Measurements from ENCODE around the gene DOCK11. TPM values are rescaled to one million over a fixed set of nuclear protein-coding genes. Genes with fewer than 3 reads are reported as not detected.

Gene DOCK11
- polyA plus RNA-seq, 1 of the 3 experiments (the other 2 are of a cell fraction): 34.8 TPM

GRCh38 chrX:118508221-118508620, 12.6 kb downstream of the DOCK11 start:
- Histone ChIP-seq H3K27ac (ENCODE audit: low read depth in 2 of 2, low read length in 1 of 2) (no peak overlapping the region), H2AFZ (ENCODE audit: low read depth) (no peak overlapping the region), H4K20me1 (ENCODE audit: insufficient read depth) (0 out of 2 replicates have a peak, but pooled peaks cover 4% of the 10 kb centered on the region), H3K4me2 (no peak overlapping the region), H3K36me3 (replicated peaks in 1 of 2; ENCODE audit: control insufficient read depth in 1 of 2, insufficient read depth in 2 of 2, low read length in 1 of 2) (no peaks in the 10 kb centered on the region), H3K9me3 (no peaks in the 10 kb centered on the region), H3K9ac (no peak overlapping the region), H3K4me1 (ENCODE audit: control insufficient read depth in 1 of 2, insufficient read depth in 2 of 2, low read depth in 1 of 2, low read length in 1 of 2) (no peaks in the 10 kb centered on the region), H3K27me3 (ENCODE audit: insufficient read depth) (no peaks in the 10 kb centered on the region; the same call in 1 of the 2 replicates), H3F3A (replicated peaks; ENCODE audit: insufficient read depth) (no peaks in the 10 kb centered on the region), H3K9me2 (no peaks in the 10 kb centered on the region), H3K4me3 (ENCODE audit: low read depth in 2 of 2, low read length in 1 of 2) (no peak overlapping the region), H3K79me2 (ENCODE audit: insufficient read depth) (peaks cover 13% of the 10 kb centered on the region; the same call in 1 of the 2 replicates)
- ChIA-PET POLR2A (no interaction called here), CTCF (no interaction called here)
- DNase-seq: no peak
- 62% methylated on average over 5 of the region's 5 CpGs for WGBS (ENCODE audit: low lambda C conversion rate)
- TF ChIP-seq RCOR1 (IDR thresholded peaks at IDR 0.05; ENCODE audit: low read length): no peak
- TF ChIP-seq, protein P1, sequence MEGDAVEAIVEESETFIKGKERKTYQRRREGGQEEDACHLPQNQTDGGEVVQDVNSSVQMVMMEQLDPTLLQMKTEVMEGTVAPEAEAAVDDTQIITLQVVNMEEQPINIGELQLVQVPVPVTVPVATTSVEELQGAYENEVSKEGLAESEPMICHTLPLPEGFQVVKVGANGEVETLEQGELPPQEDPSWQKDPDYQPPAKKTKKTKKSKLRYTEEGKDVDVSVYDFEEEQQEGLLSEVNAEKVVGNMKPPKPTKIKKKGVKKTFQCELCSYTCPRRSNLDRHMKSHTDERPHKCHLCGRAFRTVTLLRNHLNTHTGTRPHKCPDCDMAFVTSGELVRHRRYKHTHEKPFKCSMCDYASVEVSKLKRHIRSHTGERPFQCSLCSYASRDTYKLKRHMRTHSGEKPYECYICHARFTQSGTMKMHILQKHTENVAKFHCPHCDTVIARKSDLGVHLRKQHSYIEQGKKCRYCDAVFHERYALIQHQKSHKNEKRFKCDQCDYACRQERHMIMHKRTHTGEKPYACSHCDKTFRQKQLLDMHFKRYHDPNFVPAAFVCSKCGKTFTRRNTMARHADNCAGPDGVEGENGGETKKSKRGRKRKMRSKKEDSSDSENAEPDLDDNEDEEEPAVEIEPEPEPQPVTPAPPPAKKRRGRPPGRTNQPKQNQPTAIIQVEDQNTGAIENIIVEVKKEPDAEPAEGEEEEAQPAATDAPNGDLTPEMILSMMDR (IDR thresholded peaks at IDR 0.05): no peak
- TF ChIP-seq TEAD4 (IDR thresholded peaks at IDR 0.05; ENCODE audit: borderline replicate concordance, insufficient read depth): no peak
- no peak for TF ChIP-seq PBX3 (IDR thresholded peaks at IDR 0.05)
- TF ChIP-seq RFX5 (IDR thresholded peaks at IDR 0.05; ENCODE audit: low read length): no peak
- TF ChIP-seq, protein P2, sequence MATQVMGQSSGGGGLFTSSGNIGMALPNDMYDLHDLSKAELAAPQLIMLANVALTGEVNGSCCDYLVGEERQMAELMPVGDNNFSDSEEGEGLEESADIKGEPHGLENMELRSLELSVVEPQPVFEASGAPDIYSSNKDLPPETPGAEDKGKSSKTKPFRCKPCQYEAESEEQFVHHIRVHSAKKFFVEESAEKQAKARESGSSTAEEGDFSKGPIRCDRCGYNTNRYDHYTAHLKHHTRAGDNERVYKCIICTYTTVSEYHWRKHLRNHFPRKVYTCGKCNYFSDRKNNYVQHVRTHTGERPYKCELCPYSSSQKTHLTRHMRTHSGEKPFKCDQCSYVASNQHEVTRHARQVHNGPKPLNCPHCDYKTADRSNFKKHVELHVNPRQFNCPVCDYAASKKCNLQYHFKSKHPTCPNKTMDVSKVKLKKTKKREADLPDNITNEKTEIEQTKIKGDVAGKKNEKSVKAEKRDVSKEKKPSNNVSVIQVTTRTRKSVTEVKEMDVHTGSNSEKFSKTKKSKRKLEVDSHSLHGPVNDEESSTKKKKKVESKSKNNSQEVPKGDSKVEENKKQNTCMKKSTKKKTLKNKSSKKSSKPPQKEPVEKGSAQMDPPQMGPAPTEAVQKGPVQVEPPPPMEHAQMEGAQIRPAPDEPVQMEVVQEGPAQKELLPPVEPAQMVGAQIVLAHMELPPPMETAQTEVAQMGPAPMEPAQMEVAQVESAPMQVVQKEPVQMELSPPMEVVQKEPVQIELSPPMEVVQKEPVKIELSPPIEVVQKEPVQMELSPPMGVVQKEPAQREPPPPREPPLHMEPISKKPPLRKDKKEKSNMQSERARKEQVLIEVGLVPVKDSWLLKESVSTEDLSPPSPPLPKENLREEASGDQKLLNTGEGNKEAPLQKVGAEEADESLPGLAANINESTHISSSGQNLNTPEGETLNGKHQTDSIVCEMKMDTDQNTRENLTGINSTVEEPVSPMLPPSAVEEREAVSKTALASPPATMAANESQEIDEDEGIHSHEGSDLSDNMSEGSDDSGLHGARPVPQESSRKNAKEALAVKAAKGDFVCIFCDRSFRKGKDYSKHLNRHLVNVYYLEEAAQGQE (IDR thresholded peaks at IDR 0.05; ENCODE audit: low read depth, low read length): no peak
- no peak for TF ChIP-seq GABPA (IDR thresholded peaks at IDR 0.05; ENCODE audit: low read depth)
- TF ChIP-seq RXRA (IDR thresholded peaks at IDR 0.05; ENCODE audit: borderline replicate concordance, low read depth): no peak
- TF ChIP-seq TAF1 (IDR thresholded peaks at IDR 0.05; ENCODE audit: borderline replicate concordance, low read depth, low read length): no peak
- TF ChIP-seq SMC3 (IDR thresholded peaks at IDR 0.05; ENCODE audit: low read depth, low read length): no peak
- TF ChIP-seq MAX (IDR thresholded peaks at IDR 0.05; ENCODE audit: low read depth): no peak
- TF ChIP-seq SIN3A (IDR thresholded peaks at IDR 0.05; ENCODE audit: borderline replicate concordance, low read depth, low read length): no peak
- TF ChIP-seq, protein P3, sequence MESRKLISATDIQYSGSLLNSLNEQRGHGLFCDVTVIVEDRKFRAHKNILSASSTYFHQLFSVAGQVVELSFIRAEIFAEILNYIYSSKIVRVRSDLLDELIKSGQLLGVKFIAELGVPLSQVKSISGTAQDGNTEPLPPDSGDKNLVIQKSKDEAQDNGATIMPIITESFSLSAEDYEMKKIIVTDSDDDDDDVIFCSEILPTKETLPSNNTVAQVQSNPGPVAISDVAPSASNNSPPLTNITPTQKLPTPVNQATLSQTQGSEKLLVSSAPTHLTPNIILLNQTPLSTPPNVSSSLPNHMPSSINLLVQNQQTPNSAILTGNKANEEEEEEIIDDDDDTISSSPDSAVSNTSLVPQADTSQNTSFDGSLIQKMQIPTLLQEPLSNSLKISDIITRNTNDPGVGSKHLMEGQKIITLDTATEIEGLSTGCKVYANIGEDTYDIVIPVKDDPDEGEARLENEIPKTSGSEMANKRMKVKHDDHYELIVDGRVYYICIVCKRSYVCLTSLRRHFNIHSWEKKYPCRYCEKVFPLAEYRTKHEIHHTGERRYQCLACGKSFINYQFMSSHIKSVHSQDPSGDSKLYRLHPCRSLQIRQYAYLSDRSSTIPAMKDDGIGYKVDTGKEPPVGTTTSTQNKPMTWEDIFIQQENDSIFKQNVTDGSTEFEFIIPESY (IDR thresholded peaks at IDR 0.05; ENCODE audit: borderline replicate concordance, low read depth): no peak
- TF ChIP-seq NFIC (IDR thresholded peaks at IDR 0.05; ENCODE audit: borderline replicate concordance): no peak
- no peak for TF ChIP-seq USF2 (IDR thresholded peaks at IDR 0.05; ENCODE audit: borderline replicate concordance, low read depth, low read length)
- TF ChIP-seq GATA2 (CRISPR knock-in tag; IDR thresholded peaks at IDR 0.05): no peak
- no peak for TF ChIP-seq EP300 (IDR thresholded peaks at IDR 0.05; ENCODE audit: borderline replicate concordance in 1 of 2, low read depth in 1 of 2, low read length in 1 of 2)
- TF ChIP-seq, protein P4, sequence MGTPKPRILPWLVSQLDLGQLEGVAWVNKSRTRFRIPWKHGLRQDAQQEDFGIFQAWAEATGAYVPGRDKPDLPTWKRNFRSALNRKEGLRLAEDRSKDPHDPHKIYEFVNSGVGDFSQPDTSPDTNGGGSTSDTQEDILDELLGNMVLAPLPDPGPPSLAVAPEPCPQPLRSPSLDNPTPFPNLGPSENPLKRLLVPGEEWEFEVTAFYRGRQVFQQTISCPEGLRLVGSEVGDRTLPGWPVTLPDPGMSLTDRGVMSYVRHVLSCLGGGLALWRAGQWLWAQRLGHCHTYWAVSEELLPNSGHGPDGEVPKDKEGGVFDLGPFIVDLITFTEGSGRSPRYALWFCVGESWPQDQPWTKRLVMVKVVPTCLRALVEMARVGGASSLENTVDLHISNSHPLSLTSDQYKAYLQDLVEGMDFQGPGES (IDR thresholded peaks at IDR 0.05; ENCODE audit: low read depth, low read length): no peak
- no peak for TF ChIP-seq FOXM1 (IDR thresholded peaks at IDR 0.05; ENCODE audit: low read depth)
